ENCODE measurements around the gene VARS2.
A peak's percentile ranks its signal among the peaks of the same experiment; 100 is the strongest.
"Not testable (repeated sequence)": the region's sequence is repeated elsewhere in the genome, so short reads cannot be mapped to it uniquely, and the experiment has no call there.

Gene VARS2

GRCh38 chr6:30900863-30901417 is 13.1 kb upstream of the VARS2 start:
- DNase-seq = no peak

- no peak for DNase-seq
Measured at GRCh38 chr6:30901436-30901835, 12.6 kb upstream of the VARS2 start.

DNA sequence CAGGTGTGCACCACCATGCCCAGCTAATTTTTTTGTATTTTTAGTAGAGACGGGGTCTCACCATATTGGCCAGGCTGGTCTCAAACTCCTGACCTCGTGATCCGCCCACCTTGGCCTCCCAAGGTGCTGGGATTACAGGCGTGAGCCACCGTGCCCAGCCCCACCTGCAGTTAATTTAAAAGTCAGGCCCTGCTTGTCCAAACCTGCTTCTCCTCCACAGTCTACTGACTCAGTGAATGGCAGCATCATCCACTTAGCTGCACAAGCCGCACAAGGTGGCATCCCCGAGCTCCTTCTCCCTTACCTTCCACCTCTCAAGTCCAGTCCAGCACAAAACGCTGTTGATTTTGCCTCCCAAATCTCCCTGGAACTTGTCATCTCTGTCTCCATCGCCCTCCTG is 11.8 kb upstream of the VARS2 start:
- DNase-seq = not testable (repeated sequence)

DNA sequence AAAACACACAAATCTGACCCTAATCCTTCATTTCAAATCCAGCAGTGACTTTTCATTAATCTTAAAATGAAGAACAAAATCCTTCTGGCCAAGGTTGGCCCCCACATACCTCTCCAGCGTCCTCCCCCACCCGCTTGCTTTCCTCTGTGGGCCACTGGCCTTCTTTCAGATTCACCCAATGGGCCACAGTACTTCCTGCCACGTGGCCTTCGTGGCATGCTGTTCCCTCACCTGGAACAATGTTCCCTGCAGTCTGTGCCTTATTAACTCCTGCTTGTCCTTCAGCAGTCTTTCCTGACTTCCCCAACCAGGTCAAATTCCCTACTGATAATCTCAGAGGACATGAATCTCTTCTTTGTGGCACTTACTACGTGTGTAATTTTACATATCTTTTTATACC is 11.3 kb upstream of the VARS2 start:
- DNase-seq = no peak

- DNase-seq = no peak
Measured at GRCh38 chr6:30903236-30903635, 10.8 kb upstream of the VARS2 start.

GRCh38 chr6:30907290-30907757 is 6.7 kb upstream of the VARS2 start:
- not testable (repeated sequence) for DNase-seq

DNA sequence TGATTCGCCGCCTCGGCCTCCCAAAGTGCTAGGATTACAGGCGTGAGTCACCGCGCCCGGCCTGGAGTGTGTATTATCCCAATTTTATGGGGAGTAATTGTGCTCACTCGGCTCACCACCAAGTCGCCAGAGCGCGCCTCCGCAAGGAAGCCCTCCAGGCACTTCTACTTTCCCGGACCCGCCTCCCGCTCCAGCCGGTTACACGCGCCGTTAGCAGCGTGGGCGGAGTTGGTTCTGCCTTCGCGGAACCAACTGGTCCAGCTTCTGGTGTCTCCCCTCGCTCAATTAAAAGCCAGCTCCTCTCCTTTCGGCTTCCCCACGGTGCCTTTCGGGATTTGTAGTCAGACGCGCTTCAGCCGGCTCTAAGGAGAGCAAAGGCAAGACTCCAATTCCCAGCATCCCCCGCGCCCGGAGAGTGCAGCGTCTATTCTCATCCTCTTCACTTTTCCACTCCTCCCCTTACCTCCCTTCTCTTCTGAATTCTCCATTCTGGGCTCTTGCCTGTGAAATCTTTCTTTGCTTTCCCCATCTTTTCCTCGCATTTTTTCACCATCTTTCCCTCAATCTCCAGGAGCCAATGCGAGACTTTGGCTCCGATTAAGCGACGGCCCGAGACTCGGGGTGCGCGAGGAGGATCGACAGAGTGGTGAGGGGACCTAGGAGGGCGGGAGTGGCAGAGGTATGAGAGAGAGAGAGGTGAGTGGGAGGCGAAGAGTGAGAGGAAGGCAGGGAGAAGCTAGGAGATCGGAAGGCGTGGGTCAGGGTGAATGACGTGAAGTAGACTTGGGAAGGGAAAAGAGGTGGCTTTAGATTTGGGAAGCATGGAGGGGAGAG is 6.1 kb upstream of the VARS2 start, which contains the start of gene GTF2H4:
TSS of gene GTF2H4 (plus strand) at position 450 of the 834 bp plus-strand sequence.
- DNase-seq = peak; percentile 91

DNA sequence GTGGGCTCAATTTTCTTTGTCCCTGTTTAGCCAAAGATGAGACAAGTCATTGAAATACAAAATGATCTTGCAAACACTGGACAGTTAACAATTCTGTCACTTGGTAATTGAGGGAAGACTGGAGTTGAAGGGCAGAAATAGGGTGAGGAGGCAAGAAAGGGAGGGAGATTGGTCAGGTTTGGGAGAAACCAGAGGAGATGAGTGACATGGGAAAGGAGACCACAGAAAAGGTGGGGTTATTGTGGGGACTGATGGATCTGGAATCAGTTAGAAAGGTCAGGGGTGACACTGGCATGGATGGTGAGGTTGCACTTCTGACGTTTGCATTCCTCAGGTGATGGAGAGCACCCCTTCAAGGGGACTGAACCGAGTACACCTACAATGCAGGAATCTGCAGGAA is 5.3 kb upstream of the VARS2 start:
- no peak for DNase-seq

DNA sequence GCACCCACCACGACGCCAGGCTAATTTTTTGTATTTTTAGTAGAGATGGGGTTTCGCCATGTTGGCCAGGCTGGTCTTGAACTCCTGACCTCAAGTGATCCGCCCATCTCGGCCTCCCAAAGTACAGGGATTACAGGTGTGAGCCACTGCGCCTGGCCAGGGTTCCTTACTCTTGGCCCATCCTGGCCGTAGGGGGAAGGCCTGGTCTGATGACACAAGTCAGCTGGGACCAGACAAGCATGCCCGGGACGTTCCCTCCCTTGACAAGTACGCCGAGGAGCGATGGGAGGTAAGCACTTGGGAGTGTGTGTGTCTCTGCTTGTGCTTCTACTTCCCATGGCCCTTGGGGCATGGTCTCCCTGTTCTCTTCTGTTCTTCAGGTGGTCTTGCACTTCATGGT is 3.6 kb upstream of the VARS2 start:
- not testable (repeated sequence) for DNase-seq

GRCh38 chr6:30912746-30913520 is 1.1 kb upstream of the VARS2 start:
- no peak for DNase-seq

DNA sequence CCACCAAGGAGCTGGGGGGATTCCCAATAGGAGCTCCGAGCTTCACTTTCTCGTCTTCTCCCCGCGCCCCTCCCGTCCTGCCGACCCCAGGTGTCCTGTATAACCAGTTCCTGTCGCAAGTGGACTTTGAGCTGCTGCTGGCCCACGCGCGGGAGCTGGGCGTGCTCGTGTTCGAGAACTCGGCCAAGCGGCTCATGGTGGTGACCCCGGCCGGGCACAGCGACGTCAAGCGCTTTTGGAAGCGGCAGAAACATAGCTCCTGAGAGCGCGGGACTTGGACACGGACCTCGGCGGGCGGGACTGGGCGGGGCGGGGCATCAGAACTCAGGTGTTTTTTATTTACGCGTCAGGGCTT is 340 bp upstream of the VARS2 start:
- DNase-seq = no peak

GRCh38 chr6:30914854-30915590 is 984 bp downstream of the VARS2 start:
- DNase-seq = no peak

GRCh38 chr6:30915591-30915946 is 1.5 kb downstream of the VARS2 start:
- DNase-seq = no peak

DNA sequence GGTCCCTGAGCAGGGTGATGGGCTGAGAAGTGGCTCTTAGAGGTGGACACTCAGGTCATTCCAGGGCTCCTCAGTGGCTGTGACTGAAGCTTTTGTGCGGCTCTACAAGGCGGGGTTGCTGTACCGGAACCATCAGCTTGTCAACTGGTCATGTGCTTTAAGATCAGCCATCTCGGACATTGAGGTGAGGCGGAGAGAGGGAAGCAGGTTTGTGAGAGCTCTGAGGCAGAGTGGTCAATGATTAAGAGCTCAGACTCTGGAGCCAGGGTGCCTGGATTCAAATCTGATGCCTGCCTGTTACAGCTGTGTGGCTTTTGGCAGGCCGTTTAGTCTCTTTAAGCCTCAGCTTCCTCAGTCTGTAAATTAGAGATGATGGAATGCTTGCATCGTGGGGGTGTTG is 3.0 kb downstream of the VARS2 start:
- no peak for DNase-seq

DNA sequence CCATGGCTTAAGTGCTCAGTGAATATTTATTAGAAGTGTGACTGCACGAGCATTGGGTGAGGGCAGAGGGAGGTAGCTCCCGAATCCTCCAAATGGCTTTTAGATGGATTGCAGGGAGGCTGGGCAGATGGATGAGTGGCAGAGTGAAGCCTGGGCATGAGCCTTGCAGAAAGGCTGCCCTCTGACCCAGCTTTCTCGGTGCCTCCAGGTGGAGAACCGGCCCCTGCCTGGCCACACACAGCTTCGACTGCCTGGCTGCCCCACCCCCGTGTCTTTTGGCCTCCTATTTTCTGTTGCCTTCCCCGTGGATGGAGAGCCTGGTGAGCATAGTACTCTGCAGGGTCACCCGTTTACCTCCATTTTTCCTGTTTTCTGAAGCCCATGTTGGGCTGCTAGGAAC is 3.4 kb downstream of the VARS2 start:
- no peak for DNase-seq

GRCh38 chr6:30918670-30919069 is 4.6 kb downstream of the VARS2 start:
- DNase-seq = no peak

DNA sequence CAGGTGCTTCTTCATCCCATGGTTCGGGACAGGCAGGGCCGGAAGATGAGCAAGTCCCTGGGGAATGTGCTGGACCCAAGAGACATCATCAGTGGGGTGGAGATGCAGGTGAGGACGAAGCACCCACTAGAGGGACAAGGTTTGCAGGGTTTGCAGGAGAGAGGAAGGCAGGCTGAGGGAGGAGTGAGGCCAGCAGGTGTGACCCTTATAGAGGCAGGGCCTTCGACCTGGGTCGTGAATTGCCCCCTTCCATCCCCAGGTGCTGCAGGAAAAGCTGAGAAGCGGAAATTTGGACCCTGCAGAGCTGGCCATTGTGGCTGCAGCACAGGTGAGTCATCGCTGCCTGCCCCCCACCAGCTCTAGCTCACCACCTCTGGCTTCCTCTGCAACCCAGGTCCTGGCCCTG is 8.4 kb downstream of the VARS2 start:
- no peak for DNase-seq

DNA sequence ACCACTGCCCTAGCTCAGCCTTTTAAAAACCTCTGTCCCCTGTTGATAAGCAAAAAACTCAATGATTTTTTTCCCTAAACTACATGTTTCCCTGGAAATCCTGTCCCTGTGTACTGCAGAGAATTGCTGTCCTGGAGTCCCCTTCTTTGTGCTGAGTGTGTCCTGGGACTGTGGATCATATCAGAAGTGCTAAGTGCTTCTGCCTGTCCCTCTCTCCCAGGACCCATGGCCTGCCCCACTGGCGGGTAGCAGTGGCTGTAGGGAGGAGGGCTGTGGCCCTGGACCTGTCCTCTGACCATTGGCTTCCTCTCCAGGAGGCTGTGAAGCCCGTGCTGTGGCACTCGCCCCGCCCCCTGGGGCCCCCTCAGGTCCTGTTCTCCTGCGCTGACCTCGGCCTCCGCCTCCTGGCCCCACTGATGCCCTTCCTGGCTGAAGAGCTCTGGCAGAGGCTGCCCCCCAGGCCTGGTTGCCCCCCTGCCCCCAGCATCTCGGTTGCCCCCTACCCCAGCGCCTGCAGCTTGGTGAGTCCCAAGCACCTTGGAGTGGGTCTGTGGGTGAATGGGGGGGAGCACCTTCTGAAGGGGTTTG is 10.1 kb downstream of the VARS2 start:
- DNase-seq = not testable (repeated sequence)

DNA sequence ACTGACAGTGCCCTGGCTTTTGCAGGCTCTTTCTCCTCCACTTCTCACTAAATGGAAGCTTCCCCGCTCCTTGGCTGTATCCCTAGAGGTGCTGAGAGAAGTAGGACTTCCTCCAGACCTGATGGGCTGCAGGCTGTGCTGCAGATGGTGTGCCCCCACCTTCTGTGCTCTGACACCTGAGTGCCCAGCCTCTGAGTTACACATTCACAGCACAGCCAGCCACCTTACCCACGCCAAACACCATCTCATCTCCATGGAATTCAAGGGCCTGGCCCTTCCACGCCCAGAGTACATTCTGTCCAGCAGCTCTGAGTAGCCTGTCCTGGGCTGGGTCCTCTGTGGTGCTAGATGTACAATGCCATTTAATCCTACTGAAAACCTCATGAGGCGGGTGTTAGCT is 12.6 kb downstream of the VARS2 start:
- no peak for DNase-seq

DNA sequence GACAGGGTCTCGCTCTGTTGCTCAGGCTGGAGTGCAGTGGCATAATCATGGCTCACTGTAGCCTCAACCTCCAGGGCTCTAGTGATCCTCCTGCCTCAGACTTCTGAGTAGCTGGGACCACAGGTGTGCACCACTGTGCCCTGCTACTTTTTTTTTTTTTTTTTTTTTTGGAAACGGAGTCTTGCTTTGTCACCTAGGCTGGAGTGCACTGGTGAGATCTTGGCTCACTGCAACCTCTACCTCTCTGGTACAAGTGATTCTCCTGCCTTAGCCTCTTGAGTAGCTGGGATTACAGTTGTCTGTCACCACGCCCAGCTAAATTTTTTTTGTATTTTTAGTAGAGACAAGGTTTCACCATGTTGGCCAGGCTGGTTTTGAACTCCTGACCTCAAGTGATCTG is 13.0 kb downstream of the VARS2 start:
- DNase-seq = not testable (repeated sequence)

GRCh38 chr6:30928677-30929076 is 14.6 kb downstream of the VARS2 start:
- DNase-seq = no peak

GRCh38 chr6:30930506-30930905 is 16.5 kb downstream of the VARS2 start:
- no peak for DNase-seq

- no peak for DNase-seq
Measured at GRCh38 chr6:30931272-30931671, 17.2 kb downstream of the VARS2 start.
